GM21515 (cell line): ENCODE results near the gene UPF2.

Source experiments
- ATAC-seq: cut with Tn5 transposase; IDR thresholded peaks from one replicate; pipeline ENCODE4 v1.9.1; 2021; ENCODE audit not compliant: unreplicated experiment

Gene UPF2

GRCh38 chr10:11871466-11871865 is 171.1 kb downstream of the UPF2 start:
- no peak for ATAC-seq

- ATAC-seq: no peak
Observed at GRCh38 chr10:11870900-11871400, 171.7 kb downstream of the UPF2 start.

GRCh38 chr10:11870461-11870780 is 172.2 kb downstream of the UPF2 start:
- no peak for ATAC-seq
